ENCODE data around the gene PLXNA3.
A peak's percentile ranks its signal among the peaks of the same experiment; 100 is the strongest.

The PLXNA3 gene

DNA sequence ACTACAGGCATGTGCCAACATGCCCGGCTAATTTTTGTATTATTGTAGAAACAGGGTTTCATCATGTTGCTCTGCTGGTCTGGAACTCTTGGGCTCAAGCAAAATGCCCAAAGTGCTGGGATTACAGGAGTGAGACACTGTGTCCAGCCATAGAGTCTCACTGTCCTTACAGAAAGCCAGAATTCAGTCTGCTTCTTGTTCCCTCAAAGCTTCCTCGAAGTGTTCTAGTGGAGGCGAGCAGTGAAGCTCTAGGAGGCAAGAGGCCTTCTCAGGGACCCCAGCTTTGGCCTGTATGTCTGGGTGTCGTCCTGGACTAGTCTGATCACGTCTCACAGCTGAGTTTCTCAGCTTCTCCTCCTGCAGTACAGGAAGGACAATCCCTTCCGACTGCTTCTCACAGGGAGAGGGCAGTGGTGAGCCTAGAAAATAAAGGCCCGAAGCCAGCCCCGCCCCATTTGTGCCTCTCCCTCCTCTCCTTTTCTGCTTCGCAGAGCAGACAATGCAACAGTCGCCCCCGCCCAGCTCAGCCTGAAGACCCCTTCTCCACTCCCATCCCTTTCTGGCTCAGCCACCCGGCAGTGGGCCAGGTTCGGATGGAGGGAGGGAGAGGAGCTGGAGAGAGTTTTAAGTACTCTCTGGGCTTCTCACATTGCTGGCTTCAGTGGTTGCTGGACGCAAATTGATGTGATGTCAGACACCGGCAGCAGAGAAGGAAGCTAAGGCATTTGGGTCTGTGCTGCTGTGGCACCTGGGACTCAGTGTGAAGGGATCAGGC, 69.0 kb downstream of the PLXNA3 start:
- Histone ChIP-seq H3K9me3 (ENCODE audit: control insufficient read depth, low read length) (no peaks in the 10 kb centered on the region), H3K9ac (ENCODE audit: low read length) (peak overlapping the region; percentile 87), H3K27me3 (replicated peaks; ENCODE audit: control insufficient read depth, insufficient read depth, low read length) (no peaks in the 10 kb centered on the region), H3K36me3 (ENCODE audit: control insufficient read depth, insufficient read depth, low read length, severe bottlenecking) (peaks cover 9% of the 10 kb centered on the region), H3K4me3 (ENCODE audit: low read length) (no peak overlapping the region), H3K4me1 (ENCODE audit: control insufficient read depth, insufficient read depth, low read length) (peaks cover 13% of the 10 kb centered on the region)
- peak; percentile 86 for DNase-seq (ENCODE audit: low read depth)
